ENCODE results near the gene GATA2.

The GATA2 gene

DNA sequence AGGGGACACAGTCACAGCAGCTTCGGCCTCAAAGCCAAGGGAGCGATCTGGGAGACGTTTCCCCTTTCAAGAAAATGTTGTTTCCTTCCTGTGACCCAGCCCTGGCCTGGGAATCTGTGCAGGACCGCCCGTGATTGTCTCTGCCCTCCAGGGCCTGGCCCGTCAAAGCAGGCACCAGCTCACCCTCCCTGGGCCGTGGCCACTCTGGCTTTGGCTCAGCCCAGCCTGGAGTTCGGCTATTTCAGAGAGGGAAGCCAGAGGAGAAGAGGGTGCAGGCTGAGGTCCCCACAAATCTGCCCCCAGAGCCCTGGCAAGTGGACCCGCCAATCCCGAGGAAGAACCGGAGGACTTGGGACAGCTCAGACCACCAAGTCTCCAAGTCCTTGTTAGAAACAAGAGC lies 12.7 kb downstream of the GATA2 start:
- Histone ChIP-seq H3K27ac (ENCODE audit: low read depth, low read length) (no peak overlapping the region), H3K36me3 (ENCODE audit: control insufficient read depth, insufficient read depth, low read length) (no peaks in the 10 kb centered on the region), H3K9me3 (ENCODE audit: control insufficient read depth, insufficient read depth, low read length) (no peaks in the 10 kb centered on the region), H3K9ac (ENCODE audit: low read depth, low read length) (no peak overlapping the region), H3K4me3 (ENCODE audit: low read depth, low read length) (no peak overlapping the region), H3K4me1 (ENCODE audit: control insufficient read depth, insufficient read depth, low read length) (peaks cover 36% of the 10 kb centered on the region), H3K27me3 (ENCODE audit: control insufficient read depth, insufficient read depth, low read length) (peaks cover 100% of the 10 kb centered on the region)

- H3K27ac ChIP-seq (ENCODE audit: low read depth, low read length): no peak overlapping the region
- H3K9ac ChIP-seq (ENCODE audit: low read depth, low read length): no peak overlapping the region
- H3K9me3 ChIP-seq (ENCODE audit: control insufficient read depth, insufficient read depth, low read length): no peaks in the 10 kb centered on the region
- H3K4me1 ChIP-seq (ENCODE audit: control insufficient read depth, insufficient read depth, low read length): peaks cover 36% of the 10 kb centered on the region
- no peak overlapping the region for H3K4me3 ChIP-seq (ENCODE audit: low read depth, low read length)
- peaks cover 100% of the 10 kb centered on the region for H3K27me3 ChIP-seq (ENCODE audit: control insufficient read depth, insufficient read depth, low read length)
- no peaks in the 10 kb centered on the region for H3K36me3 ChIP-seq (ENCODE audit: control insufficient read depth, insufficient read depth, low read length)
These were observed 13.4 kb downstream of the GATA2 start for GRCh38 chr3:128479558-128480086.

GRCh38 chr3:128478576-128479506 lies 14.2 kb downstream of the GATA2 start:
- Histone ChIP-seq H3K4me1 (ENCODE audit: control insufficient read depth, insufficient read depth, low read length) (peaks cover 36% of the 10 kb centered on the region), H3K36me3 (ENCODE audit: control insufficient read depth, insufficient read depth, low read length) (no peaks in the 10 kb centered on the region), H3K9ac (ENCODE audit: low read depth, low read length) (no peak overlapping the region), H3K27me3 (ENCODE audit: control insufficient read depth, insufficient read depth, low read length) (peaks cover 100% of the 10 kb centered on the region), H3K4me3 (ENCODE audit: low read depth, low read length) (no peak overlapping the region), H3K27ac (ENCODE audit: low read depth, low read length) (no peak overlapping the region), H3K9me3 (ENCODE audit: control insufficient read depth, insufficient read depth, low read length) (no peaks in the 10 kb centered on the region)

- H3K27ac ChIP-seq (ENCODE audit: low read depth, low read length): no peak overlapping the region
- H3K9me3 ChIP-seq (ENCODE audit: control insufficient read depth, insufficient read depth, low read length): no peaks in the 10 kb centered on the region
- peaks cover 24% of the 10 kb centered on the region for H3K4me1 ChIP-seq (ENCODE audit: control insufficient read depth, insufficient read depth, low read length)
- H3K4me3 ChIP-seq (ENCODE audit: low read depth, low read length): no peak overlapping the region
- no peak overlapping the region for H3K9ac ChIP-seq (ENCODE audit: low read depth, low read length)
- no peaks in the 10 kb centered on the region for H3K36me3 ChIP-seq (ENCODE audit: control insufficient read depth, insufficient read depth, low read length)
- peaks cover 100% of the 10 kb centered on the region for H3K27me3 ChIP-seq (ENCODE audit: control insufficient read depth, insufficient read depth, low read length)
These were observed 16.3 kb downstream of the GATA2 start for GRCh38 chr3:128476659-128477058.

DNA sequence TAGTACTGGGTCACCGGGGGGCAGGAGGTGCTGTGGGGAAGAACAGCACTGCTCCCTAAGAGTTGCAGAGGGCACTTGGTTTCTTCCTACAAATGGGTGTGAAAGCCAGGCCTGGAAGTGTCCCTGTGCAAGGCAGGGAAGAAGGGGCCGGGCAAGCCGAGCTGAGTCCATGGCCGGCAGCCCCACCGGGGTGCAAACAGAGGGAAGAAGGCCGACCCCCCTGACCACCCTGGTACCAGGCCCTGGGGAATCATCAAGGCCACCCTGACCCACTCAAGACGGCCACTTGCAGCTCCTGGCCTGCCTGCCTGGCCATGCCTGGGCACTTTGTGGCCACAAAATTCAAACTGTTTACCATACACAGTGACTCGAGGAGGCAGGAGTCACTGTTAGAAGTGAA lies 17.6 kb downstream of the GATA2 start:
- Histone ChIP-seq H3K9me3 (ENCODE audit: control insufficient read depth, insufficient read depth, low read length) (no peaks in the 10 kb centered on the region), H3K36me3 (ENCODE audit: control insufficient read depth, insufficient read depth, low read length) (no peaks in the 10 kb centered on the region), H3K4me3 (ENCODE audit: low read depth, low read length) (no peak overlapping the region), H3K4me1 (ENCODE audit: control insufficient read depth, insufficient read depth, low read length) (peaks cover 20% of the 10 kb centered on the region), H3K9ac (ENCODE audit: low read depth, low read length) (no peak overlapping the region), H3K27ac (ENCODE audit: low read depth, low read length) (no peak overlapping the region), H3K27me3 (ENCODE audit: control insufficient read depth, insufficient read depth, low read length) (peaks cover 100% of the 10 kb centered on the region)

DNA sequence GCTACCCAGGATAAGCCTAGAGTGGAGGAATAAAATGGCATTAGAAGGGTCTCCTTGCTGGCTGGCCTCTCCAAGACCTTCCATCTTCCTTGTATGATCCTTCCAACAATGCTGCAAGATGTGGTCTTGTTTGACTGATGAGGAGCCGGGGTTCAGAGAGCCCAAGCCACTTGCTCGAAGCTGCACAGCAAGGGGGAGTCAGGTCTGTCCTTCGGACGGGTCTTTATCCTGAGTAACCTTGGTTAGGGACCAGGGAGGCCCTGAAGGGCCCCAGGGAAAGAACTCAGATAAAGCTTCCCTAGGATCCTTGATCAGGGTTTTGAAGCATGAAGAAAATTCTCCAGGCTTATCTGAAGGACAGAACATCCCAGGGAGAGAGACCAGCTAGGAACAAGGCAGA lies 19.3 kb downstream of the GATA2 start:
- H3K4me1 ChIP-seq (ENCODE audit: control insufficient read depth, insufficient read depth, low read length): peaks cover 20% of the 10 kb centered on the region
- H3K27ac ChIP-seq (ENCODE audit: low read depth, low read length): no peak overlapping the region
- peaks cover 96% of the 10 kb centered on the region for H3K27me3 ChIP-seq (ENCODE audit: control insufficient read depth, insufficient read depth, low read length)

DNA sequence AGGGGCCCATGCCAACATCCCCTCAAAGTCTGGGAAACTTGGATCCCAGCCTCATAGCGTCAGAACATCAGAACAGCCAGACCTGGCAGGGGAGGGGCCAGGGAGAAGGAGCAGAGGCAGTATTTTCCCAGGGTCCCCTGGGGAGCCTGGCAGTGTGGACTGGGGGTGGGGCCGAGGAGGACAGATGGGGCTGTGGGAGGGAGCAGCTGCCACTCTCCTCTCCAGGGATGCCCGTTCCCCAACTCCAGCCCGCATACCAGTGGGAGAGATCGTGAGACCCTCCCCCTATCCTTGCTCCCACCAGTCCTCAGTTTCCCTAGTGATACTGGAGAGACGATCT lies 19.9 kb downstream of the GATA2 start:
- H3K36me3 ChIP-seq (ENCODE audit: control insufficient read depth, insufficient read depth, low read length): no peaks in the 10 kb centered on the region
- H3K27ac ChIP-seq (ENCODE audit: low read depth, low read length): no peak overlapping the region

More for the DNA sequence above, 19.3 kb downstream of the GATA2 start:
- no peaks in the 10 kb centered on the region for H3K36me3 ChIP-seq (ENCODE audit: control insufficient read depth, insufficient read depth, low read length)
- no peaks in the 10 kb centered on the region for H3K9me3 ChIP-seq (ENCODE audit: control insufficient read depth, insufficient read depth, low read length)
- H3K9ac ChIP-seq (ENCODE audit: low read depth, low read length): no peak overlapping the region
- H3K4me3 ChIP-seq (ENCODE audit: low read depth, low read length): no peak overlapping the region

GRCh38 chr3:128472449-128473179 lies 20.4 kb downstream of the GATA2 start:
- Histone ChIP-seq H3K9me3 (ENCODE audit: control insufficient read depth, insufficient read depth, low read length) (no peaks in the 10 kb centered on the region), H3K4me3 (ENCODE audit: low read depth, low read length) (no peak overlapping the region), H3K4me1 (ENCODE audit: control insufficient read depth, insufficient read depth, low read length) (peaks cover 20% of the 10 kb centered on the region), H3K27ac (ENCODE audit: low read depth, low read length) (no peak overlapping the region), H3K36me3 (ENCODE audit: control insufficient read depth, insufficient read depth, low read length) (no peaks in the 10 kb centered on the region), H3K9ac (ENCODE audit: low read depth, low read length) (no peak overlapping the region), H3K27me3 (ENCODE audit: control insufficient read depth, insufficient read depth, low read length) (peaks cover 89% of the 10 kb centered on the region)

More for the DNA sequence above, 19.9 kb downstream of the GATA2 start:
- H3K27me3 ChIP-seq (ENCODE audit: control insufficient read depth, insufficient read depth, low read length): peaks cover 92% of the 10 kb centered on the region
- H3K9ac ChIP-seq (ENCODE audit: low read depth, low read length): no peak overlapping the region
- H3K4me3 ChIP-seq (ENCODE audit: low read depth, low read length): no peak overlapping the region
- H3K9me3 ChIP-seq (ENCODE audit: control insufficient read depth, insufficient read depth, low read length): no peaks in the 10 kb centered on the region
- H3K4me1 ChIP-seq (ENCODE audit: control insufficient read depth, insufficient read depth, low read length): peaks cover 20% of the 10 kb centered on the region

- Histone ChIP-seq H3K36me3 (ENCODE audit: control insufficient read depth, insufficient read depth, low read length) (no peaks in the 10 kb centered on the region), H3K4me3 (ENCODE audit: low read depth, low read length) (no peak overlapping the region), H3K27ac (ENCODE audit: low read depth, low read length) (no peak overlapping the region), H3K27me3 (ENCODE audit: control insufficient read depth, insufficient read depth, low read length) (peaks cover 89% of the 10 kb centered on the region), H3K4me1 (ENCODE audit: control insufficient read depth, insufficient read depth, low read length) (peaks cover 20% of the 10 kb centered on the region), H3K9ac (ENCODE audit: low read depth, low read length) (no peak overlapping the region), H3K9me3 (ENCODE audit: control insufficient read depth, insufficient read depth, low read length) (no peaks in the 10 kb centered on the region)
These were observed 21.3 kb downstream of the GATA2 start for GRCh38 chr3:128471720-128472119.

DNA sequence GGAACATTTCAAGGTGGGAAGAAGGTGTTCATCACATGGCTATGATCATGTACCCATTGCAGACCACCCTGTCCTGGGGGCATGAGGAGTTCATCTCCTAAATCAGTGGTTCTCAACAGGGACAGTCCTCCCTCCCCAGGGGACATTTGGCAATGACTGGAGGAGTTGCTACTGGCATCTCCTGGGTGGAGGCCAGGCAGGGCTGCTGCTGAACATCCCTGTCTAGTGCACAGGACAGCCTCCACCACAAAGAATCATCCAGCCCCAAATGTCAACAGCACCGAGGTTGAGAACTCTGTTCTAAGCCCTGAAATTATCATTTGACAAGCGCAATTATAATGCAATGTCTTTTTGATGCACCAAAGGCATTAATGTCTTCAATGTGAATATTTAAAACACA lies 21.9 kb downstream of the GATA2 start:
- Histone ChIP-seq H3K9me3 (ENCODE audit: control insufficient read depth, insufficient read depth, low read length) (no peaks in the 10 kb centered on the region), H3K27me3 (ENCODE audit: control insufficient read depth, insufficient read depth, low read length) (peaks cover 89% of the 10 kb centered on the region), H3K27ac (ENCODE audit: low read depth, low read length) (no peak overlapping the region), H3K36me3 (ENCODE audit: control insufficient read depth, insufficient read depth, low read length) (no peaks in the 10 kb centered on the region), H3K4me3 (ENCODE audit: low read depth, low read length) (no peak overlapping the region), H3K4me1 (ENCODE audit: control insufficient read depth, insufficient read depth, low read length) (peaks cover 20% of the 10 kb centered on the region), H3K9ac (ENCODE audit: low read depth, low read length) (no peak overlapping the region)
